K562 (cell line): ENCODE measurements around the gene RIOX2.
"Not testable (repeated sequence)": the region's sequence is repeated elsewhere in the genome, so short reads cannot be mapped to it uniquely, and the experiment has no call there.

Experiments used
- CREB1 ChIP-seq, 2 experiments: sonication (generic) in 1 of 2; formaldehyde crosslinking in 1 of 2; IDR thresholded peaks; 2 replicates each; pipeline versions ENCODE4 v1.6.1 to v1.8.0; 2012 to 2022; ENCODE audit warnings: inconsistent platforms in 1 of 2, mild to moderate bottlenecking in 1 of 2, missing genetic modification reagents in 1 of 2, moderate library complexity in 1 of 2
- HDAC1 ChIP-seq, 2 experiments: fragments of 450-650 bp; IDR thresholded peaks; 2 replicates each; pipeline ENCODE4 v1.6.1; 2016 to 2017; ENCODE audit warnings: inconsistent platforms in 1 of 2, mild to moderate bottlenecking in 1 of 2, moderate library complexity in 1 of 2
- MYNN ChIP-seq, 2 experiments: sonication (generic); formaldehyde crosslinking in 1 of 2; IDR thresholded peaks; 2 replicates each; pipeline versions ENCODE4 v1.5.0 to v1.6.1; 2016 to 2020; ENCODE audit warnings: antibody characterized with exemption in 1 of 2, missing genetic modification reagents in 1 of 2
- TCF7L2 ChIP-seq: fragments of 150-350 bp; IDR thresholded peaks from 2 replicates; pipeline ENCODE4 v1.6.1; 2016; ENCODE audit warnings: low read depth, mild to moderate bottlenecking, low read length, moderate library complexity
- TEAD2 ChIP-seq: fragments of 450-650 bp; IDR thresholded peaks from 2 replicates; pipeline ENCODE4 v1.6.1; 2016; ENCODE audit warnings: missing genetic modification characterization, control low read depth, missing compliant biosample characterization
- ZNF184 ChIP-seq: sonication (generic); formaldehyde crosslinking; IDR thresholded peaks from 2 replicates; pipeline ENCODE4 v1.5.0; 2020; ENCODE audit warnings: missing genetic modification reagents
- TF ChIP-seq, protein P1 (sequence below), 3 experiments: IDR thresholded peaks in 2 of 3; conservative IDR thresholded peaks in 1 of 3; 2 replicates each; pipeline ENCODE4 v1.5.1; 2011 to 2012; ENCODE audit warnings: low read length in 3 of 3, mild to moderate bottlenecking in 3 of 3, control low read depth in 2 of 3, improper control_type of control experiment in 1 of 3, inconsistent platforms in 1 of 3, low read depth in 1 of 3, mixed read lengths in 1 of 3, moderate library complexity in 1 of 3; ENCODE audit not compliant: insufficient read depth in 2 of 3

DNA sequence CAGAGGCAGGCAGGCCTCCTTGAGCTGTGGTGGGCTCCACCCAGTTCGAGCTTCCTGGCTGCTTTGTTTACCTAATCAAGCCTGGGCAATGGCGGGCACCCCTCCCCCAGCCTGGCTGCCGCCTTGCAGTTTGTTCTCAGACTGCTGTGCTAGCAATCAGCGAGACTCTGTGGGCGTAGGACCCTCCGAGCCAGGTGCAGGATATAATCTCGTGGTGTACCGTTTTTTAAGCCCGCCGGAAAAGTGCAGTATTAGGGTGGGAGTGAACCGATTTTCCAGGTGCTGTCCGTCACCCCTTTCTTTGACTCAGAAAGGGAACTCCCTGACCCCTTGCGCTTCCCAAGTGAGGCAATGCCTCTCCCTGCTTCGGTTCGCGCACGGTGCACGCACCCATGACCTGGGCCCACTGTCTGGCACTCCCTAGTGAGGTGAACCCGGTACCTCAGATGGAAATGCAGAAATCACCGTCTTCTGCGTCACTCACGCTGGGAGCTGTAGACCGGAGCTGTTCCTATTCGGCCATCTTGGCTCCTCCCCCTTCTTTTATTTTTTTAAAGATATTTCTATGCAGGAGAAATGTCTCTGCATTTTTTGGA, 61.9 kb downstream of the RIOX2 start:
- not testable (repeated sequence) for TF ChIP-seq TCF7L2; TEAD2; CREB1 (IDR thresholded peaks at IDR 0.05); CREB1 (CRISPR knock-in tag; IDR thresholded peaks at IDR 0.05); HDAC1 (IDR thresholded peaks at IDR 0.05); MYNN (IDR thresholded peaks at IDR 0.05); MYNN (CRISPR knock-in tag; IDR thresholded peaks at IDR 0.05); ZNF184 (CRISPR knock-in tag)
- TF ChIP-seq, protein P1, sequence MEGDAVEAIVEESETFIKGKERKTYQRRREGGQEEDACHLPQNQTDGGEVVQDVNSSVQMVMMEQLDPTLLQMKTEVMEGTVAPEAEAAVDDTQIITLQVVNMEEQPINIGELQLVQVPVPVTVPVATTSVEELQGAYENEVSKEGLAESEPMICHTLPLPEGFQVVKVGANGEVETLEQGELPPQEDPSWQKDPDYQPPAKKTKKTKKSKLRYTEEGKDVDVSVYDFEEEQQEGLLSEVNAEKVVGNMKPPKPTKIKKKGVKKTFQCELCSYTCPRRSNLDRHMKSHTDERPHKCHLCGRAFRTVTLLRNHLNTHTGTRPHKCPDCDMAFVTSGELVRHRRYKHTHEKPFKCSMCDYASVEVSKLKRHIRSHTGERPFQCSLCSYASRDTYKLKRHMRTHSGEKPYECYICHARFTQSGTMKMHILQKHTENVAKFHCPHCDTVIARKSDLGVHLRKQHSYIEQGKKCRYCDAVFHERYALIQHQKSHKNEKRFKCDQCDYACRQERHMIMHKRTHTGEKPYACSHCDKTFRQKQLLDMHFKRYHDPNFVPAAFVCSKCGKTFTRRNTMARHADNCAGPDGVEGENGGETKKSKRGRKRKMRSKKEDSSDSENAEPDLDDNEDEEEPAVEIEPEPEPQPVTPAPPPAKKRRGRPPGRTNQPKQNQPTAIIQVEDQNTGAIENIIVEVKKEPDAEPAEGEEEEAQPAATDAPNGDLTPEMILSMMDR (IDR thresholded peaks at IDR 0.05 in 2 of 3, conservative IDR thresholded peaks at IDR 0.05 in 1 of 3; ENCODE audit: insufficient read depth in 2 of 3, low read depth in 1 of 3, low read length in 3 of 3), result not testable (repeated sequence)
